H9 (cell line): Measurements from ENCODE around the gene DAPL1. TPM values are rescaled to one million over a fixed set of nuclear protein-coding genes. Genes with fewer than 3 reads are reported as not detected.

ENCODE experiments used
- DNase-seq: peaks from one replicate; pipeline ENCODE4 v3.0.0-alpha.2; 2017
- H2AFZ ChIP-seq: one replicate; pipeline ENCODE4 v1.6.1; 2013; ENCODE audit warnings: mild to moderate bottlenecking, low read length, control low read depth, moderate library complexity
- H2AK5ac ChIP-seq: 2 replicates; pipeline ENCODE4 v1.6.1; 2013; ENCODE audit warnings: low read length, control low read depth, mixed read lengths; ENCODE audit not compliant: insufficient read length
- H2BK120ac ChIP-seq: one replicate; pipeline ENCODE4 v1.6.1; 2013; ENCODE audit warnings: low read depth, mild to moderate bottlenecking, low read length, control low read depth, inconsistent platforms; ENCODE audit not compliant: poor library complexity, severe bottlenecking
- H2BK12ac ChIP-seq: 2 replicates; pipeline ENCODE4 v1.6.1; 2013; ENCODE audit warnings: low read length, control low read depth, mixed read lengths, low read depth; ENCODE audit not compliant: insufficient read length
- H2BK15ac ChIP-seq: 2 replicates; pipeline ENCODE4 v1.6.1; 2013; ENCODE audit warnings: low read depth, low read length, control low read depth
- H2BK20ac ChIP-seq: one replicate; pipeline ENCODE4 v1.6.1; 2013; ENCODE audit warnings: low read depth, mild to moderate bottlenecking, low read length, control low read depth, inconsistent platforms; ENCODE audit not compliant: poor library complexity, severe bottlenecking
- H2BK5ac ChIP-seq: 2 replicates; pipeline ENCODE4 v1.6.1; 2013; ENCODE audit warnings: low read length, control low read depth, mixed read lengths; ENCODE audit not compliant: insufficient read length
- H3K14ac ChIP-seq: 2 replicates; pipeline ENCODE4 v1.6.1; 2013; ENCODE audit warnings: low read length, control low read depth; ENCODE audit not compliant: insufficient read depth
- H3K18ac ChIP-seq: 2 replicates; pipeline ENCODE4 v1.6.1; 2013; ENCODE audit warnings: low read depth, mild to moderate bottlenecking, mixed read lengths, low read length, control low read depth; ENCODE audit not compliant: insufficient read length
- H3K23ac ChIP-seq: 2 replicates; pipeline ENCODE4 v1.6.1; 2013; ENCODE audit warnings: low read length, control low read depth, mixed read lengths, low read depth; ENCODE audit not compliant: insufficient read length
- H3K23me2 ChIP-seq: 2 replicates; pipeline ENCODE4 v1.6.1; 2013; ENCODE audit warnings: low read depth, mild to moderate bottlenecking, mixed read lengths, low read length, control low read depth; ENCODE audit not compliant: insufficient read length, poor library complexity, severe bottlenecking
- H3K27ac ChIP-seq: 2 replicates; pipeline ENCODE4 v1.5.1; 2013; ENCODE audit warnings: low read length, control low read depth, mixed read lengths, low read depth; ENCODE audit not compliant: insufficient read length
- H3K27me3 ChIP-seq: 2 replicates; pipeline ENCODE4 v1.6.1; 2013; ENCODE audit warnings: low read length, control low read depth, inconsistent platforms; ENCODE audit not compliant: insufficient read depth
- H3K4ac ChIP-seq: 2 replicates; pipeline ENCODE4 v1.6.1; 2013; ENCODE audit warnings: low read depth, mild to moderate bottlenecking, control low read depth, inconsistent platforms, low read length, moderate library complexity
- H3K4me1 ChIP-seq: 2 replicates; pipeline ENCODE4 v1.6.1; 2013; ENCODE audit warnings: low read length, control low read depth, inconsistent platforms; ENCODE audit not compliant: insufficient read depth
- H3K4me2 ChIP-seq: 2 replicates; pipeline ENCODE4 v1.6.1; 2013; ENCODE audit warnings: low read length, control low read depth, mixed read lengths; ENCODE audit not compliant: insufficient read length, insufficient read depth
- H3K56ac ChIP-seq: 2 replicates; pipeline ENCODE4 v1.6.1; 2013; ENCODE audit warnings: low read depth, mild to moderate bottlenecking, mixed read lengths, low read length, control low read depth; ENCODE audit not compliant: insufficient read length
- H3K79me1 ChIP-seq: 2 replicates; pipeline ENCODE4 v1.6.1; 2013; ENCODE audit warnings: low read depth, mild to moderate bottlenecking, moderate library complexity, low read length, control low read depth, inconsistent platforms; ENCODE audit not compliant: insufficient read depth, poor library complexity, severe bottlenecking
- H3K79me2 ChIP-seq: 2 replicates; pipeline ENCODE4 v1.6.1; 2013; ENCODE audit warnings: low read length, control low read depth, inconsistent platforms; ENCODE audit not compliant: insufficient read depth
- H3K9ac ChIP-seq: 2 replicates; pipeline ENCODE4 v1.6.1; 2013; ENCODE audit warnings: low read length, control low read depth, mixed read lengths; ENCODE audit not compliant: insufficient read length; ENCODE audit errors: extremely low read depth
- H3K9me3 ChIP-seq: one replicate; pipeline ENCODE4 v1.6.1; 2013; ENCODE audit warnings: low read depth, low read length, inconsistent platforms; ENCODE audit not compliant: control insufficient read depth
- H3T11ph ChIP-seq: one replicate; pipeline ENCODE4 v1.6.1; 2013; ENCODE audit warnings: mild to moderate bottlenecking, low read length, control low read depth, inconsistent platforms
- H4K20me1 ChIP-seq: one replicate; pipeline ENCODE4 v1.6.1; 2013; ENCODE audit not compliant: control insufficient read depth, insufficient read length, insufficient read depth
- H4K5ac ChIP-seq: 2 replicates; pipeline ENCODE4 v1.6.1; 2013; ENCODE audit warnings: low read depth, mild to moderate bottlenecking, mixed read lengths, low read length, control low read depth; ENCODE audit not compliant: insufficient read length
- H4K8ac ChIP-seq: replicated peaks from 2 replicates; pipeline ENCODE4 v1.6.1; 2013; ENCODE audit warnings: low read length, control low read depth, mixed read lengths, low read depth; ENCODE audit not compliant: insufficient read length
- H4K91ac ChIP-seq: 2 replicates; pipeline ENCODE4 v1.6.1; 2013; ENCODE audit warnings: low read depth, mild to moderate bottlenecking, moderate library complexity, mixed read lengths, low read length, control low read depth; ENCODE audit not compliant: insufficient read length
- H3K27ac Mint-ChIP-seq, 3 experiments: 2 replicates in 2 of 3; 3 replicates in 1 of 3; pipeline ENCODE4 v1.8.0; 2020 to 2021; ENCODE audit warnings: mixed read lengths in 3 of 3, mild to moderate bottlenecking in 1 of 3, moderate library complexity in 1 of 3
- H3K27me3 Mint-ChIP-seq: 2 replicates; pipeline ENCODE4 v1.8.0; 2021; ENCODE audit warnings: low read depth, mild to moderate bottlenecking, moderate library complexity, mixed read lengths
- H3K36me3 Mint-ChIP-seq, 3 experiments: 2 replicates in 2 of 3; 3 replicates in 1 of 3; pipeline ENCODE4 v1.8.0; 2020 to 2021; ENCODE audit warnings: low read depth in 3 of 3, mixed read lengths in 3 of 3; ENCODE audit not compliant: insufficient read depth in 1 of 3
- H3K4me1 Mint-ChIP-seq, 2 experiments: 2 replicates each; pipeline ENCODE4 v1.8.0; 2020; ENCODE audit warnings: mixed read lengths in 2 of 2
- H3K4me3 Mint-ChIP-seq, 2 experiments: 2 replicates in 1 of 2; 3 replicates in 1 of 2; pipeline ENCODE4 v1.8.0; 2020 to 2021; ENCODE audit warnings: mild to moderate bottlenecking in 2 of 2, mixed read lengths in 2 of 2, moderate library complexity in 1 of 2
- H3K9me3 Mint-ChIP-seq, 2 experiments: 2 replicates in 1 of 2; 3 replicates in 1 of 2; pipeline ENCODE4 v1.8.0; 2020; ENCODE audit warnings: mild to moderate bottlenecking in 2 of 2, mixed read lengths in 2 of 2, moderate library complexity in 1 of 2
- CTCF ChIP-seq: fragments of 200-600 bp; sonication (generic); conservative IDR thresholded peaks from 3 replicates; pipeline ENCODE4 v1.8.0; 2021; ENCODE audit warnings: antibody characterized with exemption, mild to moderate bottlenecking
- WGBS: extraction: QIAGEN DNeasy Blood & Tissue Kit; methylation state at CpG from one replicate; pipeline ENCODE4 v1.1.7; 2013; ENCODE audit warnings: missing lambda C conversion rate, low lambda C conversion rate, mixed read lengths; ENCODE audit not compliant: insufficient read length; ENCODE audit errors: extremely low coverage; 5-methylcytosine and 5-hydroxymethylcytosine counted together
- total RNA-seq: library from RNA; stranded (reverse); gene quantifications from 2 replicates; pipeline ENCODE4 v1.2.1, GENCODE V29; 2021

The DAPL1 gene
- total RNA-seq, 1 experiment from 2014 or later, result not detected

- Histone ChIP-seq H2BK5ac (no peak overlapping the region), H3T11ph (no peak overlapping the region), H3K14ac (no peak overlapping the region), H4K8ac (no peak overlapping the region), H3K18ac (no peak overlapping the region), H3K9me3 (no peaks in the 10 kb centered on the region), H3K27ac (no peak overlapping the region), H2BK20ac (no peak overlapping the region), H3K9ac (no peak overlapping the region), H3K23ac (no peak overlapping the region), H4K20me1 (no peaks in the 10 kb centered on the region), H3K56ac (no peak overlapping the region), H4K5ac (no peak overlapping the region), H3K4me1 (no peaks in the 10 kb centered on the region; the same call in 1 of the 2 replicates), H2BK120ac (no peak overlapping the region), H2BK12ac (no peak overlapping the region), H2AK5ac (no peak overlapping the region), H3K79me1 (no peaks in the 10 kb centered on the region), H2AFZ (no peak overlapping the region), H3K4ac (no peak overlapping the region), H3K4me2 (no peak overlapping the region), H3K23me2 (no peaks in the 10 kb centered on the region), H2BK15ac (no peak overlapping the region), H3K27me3 (no peaks in the 10 kb centered on the region), H3K79me2 (no peaks in the 10 kb centered on the region), H4K91ac (no peak overlapping the region)
- Mint-ChIP-seq H3K4me3 (no peak overlapping the region), H3K27me3 (peaks cover 4% of the 10 kb centered on the region), H3K4me1 (peaks cover 30 to 35% of the 10 kb centered on the region in 2 experiments), H3K9me3 (no peaks in the 10 kb centered on the region), H3K27ac (no peak overlapping the region), H3K36me3 (no peaks in the 10 kb centered on the region)
- WGBS, result no CpG with 5 or more reads among the region's 2 CpGs
- no peak for TF ChIP-seq CTCF
- DNase-seq, result no peak
These were observed 47.8 kb upstream of the DAPL1 start for GRCh38 chr2:158747281-158747680.
